ENCODE measurements around the gene ARHGAP6. TPM values are rescaled to one million over a fixed set of nuclear protein-coding genes. Genes with fewer than 3 reads are reported as not detected.

The ARHGAP6 gene
- total and polyA plus RNA-seq, 2 donors (not counting 3 experiments of a cell fraction or from before 2014, with no cell fraction given) = 0.69 to 0.83 TPM

DNA sequence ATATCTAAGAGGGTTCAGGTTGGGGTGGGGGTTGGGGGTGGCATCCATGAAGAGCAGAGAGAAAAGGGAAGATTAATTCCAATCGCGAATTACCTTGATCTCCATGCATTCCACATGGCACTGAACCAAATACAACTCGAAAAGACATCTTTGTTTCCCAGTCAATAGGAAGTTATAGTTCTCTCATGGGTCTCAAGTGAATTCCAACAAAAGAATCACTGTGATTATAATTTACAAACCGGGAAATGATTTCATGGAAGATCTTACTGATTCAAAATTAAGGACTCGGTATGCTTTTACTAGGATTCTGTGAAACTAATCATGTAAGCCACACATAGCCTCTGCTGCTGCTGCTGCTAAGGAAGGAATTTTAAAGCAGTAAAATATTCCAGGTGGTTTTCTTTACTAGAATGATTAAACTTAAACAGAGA lies 399.1 kb downstream of the ARHGAP6 start:
- BruUV-seq (replicated peaks) = no TSS peak
- H3K79me2 ChIP-seq (ENCODE audit: control insufficient read depth, insufficient read depth, low read length) = no peaks in the 10 kb centered on the region
- dilution Hi-C loops (cut with MboI; ENCODE audit: extremely low pct_ligation_motif_present, low sequenced_read_pairs) = no loop called here
- no peaks in the 10 kb centered on the region for H3K9me3 ChIP-seq (replicated peaks; ENCODE audit: control insufficient read depth, insufficient read depth, low read length)
- H2AFZ ChIP-seq (ENCODE audit: low read depth, low read length) = no peak overlapping the region
- intact Hi-C loops (cut with micrococcal nuclease) = no loop called here
- DNase-seq (ENCODE audit: low read depth, low spot score) (peak; percentile 1), FAIRE-seq (peak; percentile 70)
- no peak for TF ChIP-seq EZH2 (IDR thresholded peaks at IDR 0.05; ENCODE audit: borderline replicate concordance, low read depth, low read length, severe bottlenecking)
- no peak for TF ChIP-seq MYC (IDR thresholded peaks at IDR 0.05; ENCODE audit: low read depth, low read length)
- TF ChIP-seq POLR2A (IDR thresholded peaks at IDR 0.05; ENCODE audit: low read depth, low read length) = no peak
- no peak for TF ChIP-seq POLR2AphosphoS5 (IDR thresholded peaks at IDR 0.05; ENCODE audit: insufficient read depth, low read depth, low read length)
- TF ChIP-seq, protein P1, sequence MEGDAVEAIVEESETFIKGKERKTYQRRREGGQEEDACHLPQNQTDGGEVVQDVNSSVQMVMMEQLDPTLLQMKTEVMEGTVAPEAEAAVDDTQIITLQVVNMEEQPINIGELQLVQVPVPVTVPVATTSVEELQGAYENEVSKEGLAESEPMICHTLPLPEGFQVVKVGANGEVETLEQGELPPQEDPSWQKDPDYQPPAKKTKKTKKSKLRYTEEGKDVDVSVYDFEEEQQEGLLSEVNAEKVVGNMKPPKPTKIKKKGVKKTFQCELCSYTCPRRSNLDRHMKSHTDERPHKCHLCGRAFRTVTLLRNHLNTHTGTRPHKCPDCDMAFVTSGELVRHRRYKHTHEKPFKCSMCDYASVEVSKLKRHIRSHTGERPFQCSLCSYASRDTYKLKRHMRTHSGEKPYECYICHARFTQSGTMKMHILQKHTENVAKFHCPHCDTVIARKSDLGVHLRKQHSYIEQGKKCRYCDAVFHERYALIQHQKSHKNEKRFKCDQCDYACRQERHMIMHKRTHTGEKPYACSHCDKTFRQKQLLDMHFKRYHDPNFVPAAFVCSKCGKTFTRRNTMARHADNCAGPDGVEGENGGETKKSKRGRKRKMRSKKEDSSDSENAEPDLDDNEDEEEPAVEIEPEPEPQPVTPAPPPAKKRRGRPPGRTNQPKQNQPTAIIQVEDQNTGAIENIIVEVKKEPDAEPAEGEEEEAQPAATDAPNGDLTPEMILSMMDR (IDR thresholded peaks at IDR 0.05; ENCODE audit: extremely low read depth in 1 of 2, insufficient read depth in 1 of 2, low read depth in 1 of 2, low read length in 2 of 2) = no peak
- TF ChIP-seq GATA2 (IDR thresholded peaks at IDR 0.05; ENCODE audit: insufficient read depth, insufficient read length, low read depth, low read length) = no peak
- TF ChIP-seq FOS (IDR thresholded peaks at IDR 0.05; ENCODE audit: borderline replicate concordance, insufficient read depth, low read length) = no peak
- no peak for TF ChIP-seq MAX (IDR thresholded peaks at IDR 0.05; ENCODE audit: insufficient read depth, insufficient read length)
- no peak for TF ChIP-seq JUN (IDR thresholded peaks at IDR 0.05; ENCODE audit: borderline replicate concordance, insufficient read depth, insufficient read length, low read depth)
- no peaks in the 10 kb centered on the region for H3K36me3 ChIP-seq (ENCODE audit: control insufficient read depth in 2 of 2, extremely low read depth in 1 of 2, insufficient read depth in 2 of 2, low read length in 2 of 2)
- ChIA-PET CTCF (no interaction called here), POLR2A (no interaction called here)
- no peaks in the 10 kb centered on the region for H3K4me1 ChIP-seq (ENCODE audit: control insufficient read depth, extremely low read depth, insufficient read depth, low read length)
- H3K9ac ChIP-seq (replicated peaks; ENCODE audit: extremely low read depth, insufficient read depth, low read length) = no peak overlapping the region
- no peaks in the 10 kb centered on the region for H4K20me1 ChIP-seq (replicated peaks; ENCODE audit: control insufficient read depth, extremely low read depth, insufficient read depth, low read length)
- H3K4me3 ChIP-seq (replicated peaks in 1 of 3; ENCODE audit: insufficient read depth in 1 of 3, low read depth in 1 of 3, low read length in 3 of 3) = no peak overlapping the region
- no peak overlapping the region for H3K27ac ChIP-seq (ENCODE audit: insufficient read depth, low read depth, low read length)
- no peaks in the 10 kb centered on the region for H3K9me1 ChIP-seq (replicated peaks; ENCODE audit: control insufficient read depth, extremely low read depth, insufficient read depth, low read length)
- H3K27me3 ChIP-seq (ENCODE audit: control insufficient read depth in 2 of 2, insufficient read depth in 2 of 2, low read length in 2 of 2) = no peaks in the 10 kb centered on the region
- no peak overlapping the region for H3K4me2 ChIP-seq (ENCODE audit: insufficient read depth, low read length)
